ENCODE results near the gene PRKRIP1.

GRCh38 chr7:102453319-102453718 is 57.2 kb downstream of the PRKRIP1 start:
- TF ChIP-seq CTCF (IDR thresholded peaks at IDR 0.05) = no peak
- TF ChIP-seq POLR2A (IDR thresholded peaks at IDR 0.05) = no peak
